SK-N-SH (cell line): Measurements from ENCODE around the gene MRPS27.

Experiments
- EP300 ChIP-seq, 2 experiments: IDR thresholded peaks; 2 replicates each; pipeline versions ENCODE4 v1.4.0 to v1.6.1; 2012; ENCODE audit warnings: borderline replicate concordance in 1 of 2, low read depth in 1 of 2, low read length in 1 of 2
- FOXM1 ChIP-seq: IDR thresholded peaks from 2 replicates; pipeline ENCODE4 v1.4.0; 2012; ENCODE audit warnings: low read depth, mild to moderate bottlenecking
- NFIC ChIP-seq: IDR thresholded peaks from 2 replicates; pipeline ENCODE4 v1.4.0; 2012; ENCODE audit warnings: borderline replicate concordance
- PBX3 ChIP-seq: IDR thresholded peaks from 2 replicates; pipeline ENCODE4; 2012
- RCOR1 ChIP-seq: fragments of 150-350 bp; IDR thresholded peaks from 2 replicates; pipeline ENCODE4 v1.6.1; 2017; ENCODE audit warnings: antibody characterized with exemption, low read length
- RFX5 ChIP-seq: IDR thresholded peaks from 2 replicates; pipeline ENCODE4 v1.6.1; 2012; ENCODE audit warnings: mild to moderate bottlenecking, improper control_type of control experiment, low read length
- USF1 ChIP-seq: IDR thresholded peaks from 2 replicates; pipeline ENCODE4 v1.4.0; 2012; ENCODE audit warnings: low read depth, borderline replicate concordance
- TF ChIP-seq, protein P1 (sequence below): fragments of 200-600 bp; sonication (generic); IDR thresholded peaks from 2 replicates; pipeline ENCODE4 v1.6.1; 2017; ENCODE audit warnings: antibody characterized with exemption, mild to moderate bottlenecking, moderate library complexity

- TF ChIP-seq NFIC (no peak), RCOR1 (no peak), EP300 (IDR thresholded peaks at IDR 0.05; ENCODE audit: borderline replicate concordance in 1 of 2, low read depth in 1 of 2, low read length in 1 of 2) (no peak), RFX5 (no peak), USF1 (no peak), PBX3 (no peak), FOXM1 (no peak)
- TF ChIP-seq, protein P1, sequence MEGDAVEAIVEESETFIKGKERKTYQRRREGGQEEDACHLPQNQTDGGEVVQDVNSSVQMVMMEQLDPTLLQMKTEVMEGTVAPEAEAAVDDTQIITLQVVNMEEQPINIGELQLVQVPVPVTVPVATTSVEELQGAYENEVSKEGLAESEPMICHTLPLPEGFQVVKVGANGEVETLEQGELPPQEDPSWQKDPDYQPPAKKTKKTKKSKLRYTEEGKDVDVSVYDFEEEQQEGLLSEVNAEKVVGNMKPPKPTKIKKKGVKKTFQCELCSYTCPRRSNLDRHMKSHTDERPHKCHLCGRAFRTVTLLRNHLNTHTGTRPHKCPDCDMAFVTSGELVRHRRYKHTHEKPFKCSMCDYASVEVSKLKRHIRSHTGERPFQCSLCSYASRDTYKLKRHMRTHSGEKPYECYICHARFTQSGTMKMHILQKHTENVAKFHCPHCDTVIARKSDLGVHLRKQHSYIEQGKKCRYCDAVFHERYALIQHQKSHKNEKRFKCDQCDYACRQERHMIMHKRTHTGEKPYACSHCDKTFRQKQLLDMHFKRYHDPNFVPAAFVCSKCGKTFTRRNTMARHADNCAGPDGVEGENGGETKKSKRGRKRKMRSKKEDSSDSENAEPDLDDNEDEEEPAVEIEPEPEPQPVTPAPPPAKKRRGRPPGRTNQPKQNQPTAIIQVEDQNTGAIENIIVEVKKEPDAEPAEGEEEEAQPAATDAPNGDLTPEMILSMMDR = no peak
Observed at GRCh38 chr5:72364951-72365350, 44.9 kb upstream of the MRPS27 start.
